Ishikawa (cell line): ENCODE results near the gene ITPRID2.

Experiments
- CEBPB ChIP-seq: IDR thresholded peaks from 2 replicates; pipeline ENCODE4 v1.6.1; 2012
- CREB1 ChIP-seq: IDR thresholded peaks from 2 replicates; pipeline ENCODE4 v1.6.1; 2012; ENCODE audit warnings: low read depth
- EGR1 ChIP-seq: IDR thresholded peaks from 2 replicates; pipeline ENCODE4 v1.6.1; 2012
- EP300 ChIP-seq: IDR thresholded peaks from 2 replicates; pipeline ENCODE4 v1.6.1; 2012; ENCODE audit warnings: borderline replicate concordance
- FOXM1 ChIP-seq: IDR thresholded peaks from 2 replicates; pipeline ENCODE4 v1.6.1; 2012; ENCODE audit warnings: low read depth, borderline replicate concordance
- MAX ChIP-seq: IDR thresholded peaks from 2 replicates; pipeline ENCODE4 v1.6.1; 2012
- NFIC ChIP-seq: IDR thresholded peaks from 2 replicates; pipeline ENCODE4 v1.6.1; 2012
- RAD21 ChIP-seq: IDR thresholded peaks from 2 replicates; pipeline ENCODE4 v1.6.1; 2012; ENCODE audit warnings: low read depth
- REST ChIP-seq: IDR thresholded peaks from 2 replicates; pipeline ENCODE4 v1.6.1; 2012; ENCODE audit warnings: low read depth, mild to moderate bottlenecking
- TAF1 ChIP-seq: IDR thresholded peaks from 2 replicates; pipeline ENCODE4 v1.6.1; 2012; ENCODE audit warnings: low read depth, mild to moderate bottlenecking
- TCF12 ChIP-seq: IDR thresholded peaks from 2 replicates; pipeline ENCODE4 v1.6.1; 2012; ENCODE audit warnings: low read depth
- TEAD4 ChIP-seq: IDR thresholded peaks from 2 replicates; pipeline ENCODE4 v1.6.1; 2012
- USF1 ChIP-seq: IDR thresholded peaks from 2 replicates; pipeline ENCODE4 v1.6.1; 2012
- YY1 ChIP-seq: IDR thresholded peaks from 2 replicates; pipeline ENCODE4 v1.6.1; 2012; ENCODE audit warnings: low read depth
- ZBTB7A ChIP-seq: IDR thresholded peaks from 2 replicates; pipeline ENCODE4 v1.6.1; 2012; ENCODE audit warnings: low read depth

ITPRID2 gene

GRCh38 chr2:181853696-181854095, 37.8 kb upstream of the ITPRID2 start:
- TF ChIP-seq TCF12 (no peak), FOXM1 (no peak), TEAD4 (no peak), ZBTB7A (no peak), NFIC (no peak), REST (no peak), TAF1 (no peak), RAD21 (no peak)

GRCh38 chr2:181857483-181857882, 34.0 kb upstream of the ITPRID2 start:
- TF ChIP-seq CEBPB (no peak), TAF1 (no peak), TEAD4 (no peak), RAD21 (no peak), REST (no peak), TCF12 (no peak), CREB1 (no peak), ZBTB7A (no peak), MAX (no peak), YY1 (no peak), NFIC (no peak), EGR1 (no peak), USF1 (no peak), EP300 (no peak)

GRCh38 chr2:181858600-181858999, 32.9 kb upstream of the ITPRID2 start:
- TF ChIP-seq CREB1 (no peak), EGR1 (no peak), RAD21 (no peak), FOXM1 (no peak), TEAD4 (no peak), EP300 (no peak), REST (no peak), TCF12 (no peak), USF1 (no peak), YY1 (no peak), TAF1 (no peak), CEBPB (no peak), MAX (no peak)

- TF ChIP-seq EP300 = no peak
- no peak for TF ChIP-seq TCF12
- no peak for TF ChIP-seq FOXM1
- TF ChIP-seq ZBTB7A = no peak
- no peak for TF ChIP-seq REST
- TF ChIP-seq USF1 = no peak
- TF ChIP-seq CEBPB = no peak
- TF ChIP-seq MAX = no peak
- no peak for TF ChIP-seq TAF1
- TF ChIP-seq RAD21 = no peak
- no peak for TF ChIP-seq EGR1
- TF ChIP-seq NFIC = no peak
- TF ChIP-seq YY1 = no peak
- TF ChIP-seq CREB1 = no peak
- TF ChIP-seq TEAD4 = no peak
Observed at GRCh38 chr2:181859123-181859522, 32.4 kb upstream of the ITPRID2 start.
